K562 (cell line): ENCODE data around the gene GBA2. TPM values are rescaled to one million over a fixed set of nuclear protein-coding genes. Genes with fewer than 3 reads are reported as not detected.

Experiments
- ATAC-seq: fragments of 200-7000 bp; cut with Tn5 transposase; 3 replicates; pipeline ENCODE4 v1.9.1; 2020; ENCODE audit warnings: moderate library complexity
- BruUV-seq: library from RNA; stranded (reverse); fragments of 400-500 nt; replicated peaks from 2 replicates; lab custom pipeline; 2021; lab: Mats Ljungman, UMichigan
- CTCF ChIA-PET: fragments of 300-600 bp; formaldehyde crosslinking; extraction: SDS; loops from one replicate; lab custom pipeline; 2021; ENCODE audit warnings: low intra/inter-chr PET ratio; lab: Yijun Ruan, JAX
- POLR2A ChIA-PET: fragments of 300-600, 350-650 bp; sonication (Branson Sonifier 250); formaldehyde crosslinking; extraction: SDS; loops from one replicate; lab custom pipeline; 2021; ENCODE audit warnings: antibody characterized with exemption, inconsistent platforms; lab: Yijun Ruan, JAX
- DNase-seq, 4 experiments: peaks; one replicate each; pipeline versions ENCODE4 v3.0.0 to v3.0.0-alpha.2; 2011 to 2018; ENCODE audit warnings: low spot score in 3 of 4, mixed read lengths in 3 of 4; ENCODE audit errors: extremely low read depth in 1 of 4
- FAIRE-seq: peaks from 2 replicates; lab custom pipeline; 2011; peaks lifted over from hg19 to GRCh38; lab: Jason Lieb, UNC
- H2AFZ ChIP-seq: 2 replicates; pipeline ENCODE4 v1.6.0; 2011; ENCODE audit warnings: low read depth, low read length, control low read depth, inconsistent platforms
- H3K27ac ChIP-seq: fragments of 200-600 bp; 3 replicates; pipeline ENCODE4 v1.8.0; 2011; ENCODE audit warnings: low read depth, mild to moderate bottlenecking, control low read depth, inconsistent platforms, low read length, moderate library complexity, mixed read lengths; ENCODE audit errors: extremely low read depth
- H3K27me3 ChIP-seq, 2 experiments: fragments of 300-600 bp in 1 of 2; 2 replicates in 1 of 2; 3 replicates in 1 of 2; pipeline versions ENCODE4 v1.6.0 to v1.8.0; 2011; ENCODE audit warnings: inconsistent platforms in 2 of 2, low read length in 2 of 2, mild to moderate bottlenecking in 1 of 2, mixed read lengths in 1 of 2, moderate library complexity in 1 of 2; ENCODE audit not compliant: control insufficient read depth in 2 of 2, insufficient read depth in 2 of 2
- H3K36me3 ChIP-seq: fragments of 300-600 bp; 3 replicates; pipeline ENCODE4 v1.8.0; 2011; ENCODE audit warnings: mild to moderate bottlenecking, low read length, inconsistent platforms; ENCODE audit not compliant: control insufficient read depth, insufficient read depth
- H3K4me1 ChIP-seq, 2 experiments: fragments of 200-600 bp in 1 of 2; replicated peaks in 1 of 2; 2 replicates in 1 of 2; 3 replicates in 1 of 2; pipeline versions ENCODE4 v1.5.1 to v1.8.0; 2011; ENCODE audit warnings: inconsistent platforms in 2 of 2, low read length in 2 of 2, mild to moderate bottlenecking in 1 of 2, mixed read lengths in 1 of 2, moderate library complexity in 1 of 2; ENCODE audit not compliant: control insufficient read depth in 2 of 2, insufficient read depth in 2 of 2
- H3K4me2 ChIP-seq: 2 replicates; pipeline ENCODE4 v1.6.1; 2011; ENCODE audit warnings: low read length, control low read depth, inconsistent platforms, mixed read lengths; ENCODE audit not compliant: insufficient read depth
- H3K4me3 ChIP-seq: fragments of 200-600 bp; sonication (generic), shearing (Covaris generic); 2 replicates; pipeline ENCODE4 v1.5.1; 2016; ENCODE audit warnings: control low read depth, inconsistent platforms
- H3K79me2 ChIP-seq: fragments of 200-600 bp; 3 replicates; pipeline ENCODE4 v1.8.0; 2011; ENCODE audit warnings: low read length, inconsistent platforms; ENCODE audit not compliant: control insufficient read depth, insufficient read depth
- H3K9ac ChIP-seq, 2 experiments: 2 replicates each; pipeline versions ENCODE4 v1.6.0 to v1.6.1; 2011; ENCODE audit warnings: low read depth in 2 of 2, low read length in 2 of 2, control low read depth in 1 of 2, inconsistent platforms in 1 of 2, mild to moderate bottlenecking in 1 of 2, mixed read lengths in 1 of 2; ENCODE audit not compliant: insufficient read depth in 1 of 2
- H3K9me1 ChIP-seq: one replicate; pipeline ENCODE4 v1.6.0; 2011; ENCODE audit warnings: inconsistent platforms, mild to moderate bottlenecking, low read length, moderate library complexity; ENCODE audit not compliant: control insufficient read depth, insufficient read depth
- H3K9me3 ChIP-seq: replicated peaks from 2 replicates; pipeline ENCODE4 v1.5.1; 2011; ENCODE audit warnings: low read depth, low read length, inconsistent platforms; ENCODE audit not compliant: control insufficient read depth, insufficient read depth
- H4K20me1 ChIP-seq: replicated peaks from 2 replicates; pipeline ENCODE4 v1.6.1; 2011; ENCODE audit warnings: low read length, inconsistent platforms, mixed read lengths; ENCODE audit not compliant: control insufficient read depth, insufficient read depth
- HDAC8 ChIP-seq: fragments of 450-650 bp; IDR thresholded peaks from 2 replicates; pipeline ENCODE4 v1.6.1; 2016; ENCODE audit warnings: mild to moderate bottlenecking, missing genetic modification characterization, moderate library complexity, missing compliant biosample characterization
- HNRNPK ChIP-seq: fragments of 200-400 bp; formaldehyde crosslinking; IDR thresholded peaks from one replicate; pipeline ENCODE4 v1.6.1; 2018; ENCODE audit warnings: mild to moderate bottlenecking, low read depth, low read length; ENCODE audit not compliant: poor library complexity, severe bottlenecking
- MCM3 ChIP-seq: fragments of 450-650 bp; IDR thresholded peaks from 2 replicates; pipeline ENCODE4 v1.6.1; 2016
- MIER1 ChIP-seq: fragments of 450-650 bp; IDR thresholded peaks from 2 replicates; pipeline ENCODE4 v1.6.1; 2016; ENCODE audit warnings: antibody characterized with exemption, mild to moderate bottlenecking, low read depth
- NONO ChIP-seq, 2 experiments: fragments of 200-400 bp in 1 of 2; fragments of 450-650 bp in 1 of 2; formaldehyde crosslinking in 1 of 2; IDR thresholded peaks; 2 replicates each; pipeline ENCODE4 v1.6.1; 2017; ENCODE audit warnings: low read depth in 2 of 2, mild to moderate bottlenecking in 2 of 2, moderate library complexity in 2 of 2, low read length in 1 of 2
- RBM25 ChIP-seq: fragments of 200-400 bp; formaldehyde crosslinking; IDR thresholded peaks from 2 replicates; pipeline ENCODE4 v1.6.1; 2018; ENCODE audit warnings: low read length, low read depth, moderate library complexity; ENCODE audit not compliant: severe bottlenecking
- RNF2 ChIP-seq: sonication (generic); IDR thresholded peaks from 2 replicates; pipeline ENCODE4 v1.6.1; 2016
- SRSF1 ChIP-seq: fragments of 200-400 bp; formaldehyde crosslinking; IDR thresholded peaks from 2 replicates; pipeline ENCODE4 v1.6.1; 2017; ENCODE audit warnings: mild to moderate bottlenecking, low read depth, low read length, moderate library complexity
- TFAM ChIP-seq: fragments of 250-450 bp; sonication (Bioruptor Pico); conservative IDR thresholded peaks from 2 replicates; pipeline ENCODE4 v1.5.0; 2021; ENCODE audit warnings: mild to moderate bottlenecking, moderate library complexity
- ZNF324 ChIP-seq: fragments of 250-450 bp; sonication (Bioruptor Pico); IDR thresholded peaks from 2 replicates; pipeline ENCODE4 v1.4.0; 2020; ENCODE audit warnings: mild to moderate bottlenecking
- in situ Hi-C: fragments of 300-500 bp; cut with MboI; formaldehyde crosslinking; loops from 4 replicates; pipeline ENCODE4 v1.15.0; 2018; ENCODE audit warnings: inconsistent platforms, mixed read lengths
- intact Hi-C: fragments of 100-400 bp; cut with micrococcal nuclease; formaldehyde crosslinking; loops from 2 replicates; pipeline ENCODE4 v1.14.2; 2022
- polyA plus RNA-seq, 8 experiments: library from polyadenylated mRNA; depleted of rRNA in 4 of 8; stranded (reverse) in 5 of 8; unstranded in 3 of 8; fragments of >200 nt; fragmentation: Nextera tagmentation in 2 of 8; fragmentation: Illumina TruSeq in 1 of 8; extraction: Ambion mirVana in 2 of 8; extraction: Trizol in 1 of 8; gene quantifications; 2 replicates each; pipeline versions ENCODE4 v1.2.1 to v1.2.3, GENCODE V29; 2011 to 2014; ENCODE audit warnings: inconsistent platforms in 1 of 8, missing spikeins in 1 of 8
- total RNA-seq, 7 experiments: library from RNA; depleted of rRNA in 6 of 7; stranded (reverse); fragments of >200 nt in 6 of 7; fragmentation: Illumina TruSeq in 2 of 7; extraction: Trizol in 2 of 7; gene quantifications; 2 replicates each; pipeline versions ENCODE4 v1.2.1 to v1.2.3, GENCODE V29; 2011 to 2021; ENCODE audit warnings: low replicate concordance in 1 of 7

GBA2 gene
- total and polyA plus RNA-seq, 9 of the 15 experiments (the other 6 are each of a cell fraction or from before 2014, with no cell fraction given), result 14.1 to 60.4 (median 32.1) TPM

DNA sequence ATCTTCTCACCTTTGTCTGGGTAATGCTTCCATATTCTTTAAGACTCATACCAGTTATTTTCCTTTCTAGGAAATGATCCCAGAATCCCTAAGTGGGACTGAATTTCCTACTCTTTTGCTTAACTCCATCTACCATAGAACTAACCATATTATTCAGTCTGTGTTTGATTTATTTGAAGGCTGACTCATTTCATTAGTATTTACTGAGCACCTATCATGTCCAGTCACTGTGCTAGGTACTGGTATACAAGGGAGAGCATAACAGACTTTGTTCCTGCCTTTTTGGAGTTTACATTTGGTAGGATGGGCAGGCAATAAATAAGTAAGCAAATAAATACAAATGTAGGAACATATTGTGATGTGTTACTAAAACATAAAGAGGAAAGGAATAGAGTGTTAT lies 46.7 kb upstream of the GBA2 start:
- no peak overlapping the region for H3K4me2 ChIP-seq
- no peak for ATAC-seq
- no peak for TF ChIP-seq MCM3
- TF ChIP-seq SRSF1, result no peak
- no peak for TF ChIP-seq MIER1
- no peak for TF ChIP-seq RBM25
- TF ChIP-seq ZNF324 (CRISPR knock-in tag), result no peak
- no peak for TF ChIP-seq RNF2
- no peak for TF ChIP-seq HNRNPK
- no peak for TF ChIP-seq NONO (IDR thresholded peaks at IDR 0.05; ENCODE audit: low read depth in 2 of 2, low read length in 1 of 2)
- no peak for TF ChIP-seq HDAC8 (tag)
- TF ChIP-seq TFAM, result no peak
- TF ChIP-seq, all 486 proteins: peak for 0
- H3K9me1 ChIP-seq, result no peaks in the 10 kb centered on the region
- no peak overlapping the region for H3K27ac ChIP-seq
- no peak for DNase-seq
- peaks cover 6% of the 10 kb centered on the region; the same call in 2 of the 3 replicates for H3K36me3 ChIP-seq
- no peak for FAIRE-seq
- no peaks in the 10 kb centered on the region for H3K79me2 ChIP-seq
- in situ Hi-C loops (loop anchor here (10.0 kb wide), 1 partner anchor 89 kb away; no protein-coding TSS in a partner anchor), intact Hi-C loops (no loop called here)
- no peak overlapping the region for H3K4me3 ChIP-seq
- CTCF ChIA-PET, result no interaction called here
- POLR2A ChIA-PET, result interaction anchor here (1.3 kb wide), 1 partner anchor 18 kb away, joined by 3 read pairs; no protein-coding TSS in a partner anchor
- no peaks in the 10 kb centered on the region for H3K9me3 ChIP-seq
- H3K4me1 ChIP-seq, result peaks cover 15 to 21% of the 10 kb centered on the region in 2 experiments; a peak in 4 of 5 replicates
- H4K20me1 ChIP-seq, result no peaks in the 10 kb centered on the region
- no TSS peak for BruUV-seq
- H2AFZ ChIP-seq, result no peak overlapping the region
- no peak overlapping the region; a peak in 1 of 4 replicates for H3K9ac ChIP-seq
- H3K27me3 ChIP-seq, result no peaks in the 10 kb centered on the region
